Medulla oblongata (tissue), 1 donor: ENCODE data around the gene CPEB1.

Experiments used
- DNase-seq: peaks from one replicate; pipeline ENCODE4 v3.0.0-alpha.2; 2015; ENCODE audit errors: extremely low spot score

Gene CPEB1

GRCh38 chr15:82647045-82647834 is at the start of gene CPEB1:
Gene CPEB1 (minus strand): TSS chr15:82647363. CDS start chr15:82628459, 18,904 bp downstream.
- peak; percentile 82 for DNase-seq

- no peak for DNase-seq
These were observed 45.0 kb upstream of the CPEB1 start for GRCh38 chr15:82692171-82692570.

GRCh38 chr15:82689147-82689546 is 42.0 kb upstream of the CPEB1 start:
- DNase-seq = no peak

DNA sequence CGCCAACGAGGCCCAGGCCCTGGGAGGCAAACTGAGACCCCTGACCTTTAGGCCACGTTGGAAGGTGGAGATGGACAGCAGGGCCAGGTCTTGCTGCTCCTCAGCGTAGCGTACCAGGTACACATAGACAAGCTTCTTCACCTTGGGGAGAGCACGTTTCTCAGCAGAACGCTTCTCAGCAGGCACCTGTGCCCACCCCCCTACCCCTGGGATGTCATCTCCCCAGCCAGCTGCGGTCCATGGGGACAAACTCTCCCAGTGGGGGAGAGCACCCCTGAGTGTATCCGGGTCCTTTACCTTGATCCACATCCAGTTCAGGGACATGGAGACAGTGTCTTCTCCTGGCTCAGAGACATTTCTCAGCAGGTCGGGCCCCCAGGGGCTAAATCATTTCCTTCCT is 41.5 kb upstream of the CPEB1 start:
- DNase-seq = no peak

- DNase-seq = no peak
These were observed 34.2 kb upstream of the CPEB1 start for GRCh38 chr15:82681371-82681770.

- DNase-seq = no peak
These were observed 33.3 kb upstream of the CPEB1 start for GRCh38 chr15:82680200-82681102.

DNA sequence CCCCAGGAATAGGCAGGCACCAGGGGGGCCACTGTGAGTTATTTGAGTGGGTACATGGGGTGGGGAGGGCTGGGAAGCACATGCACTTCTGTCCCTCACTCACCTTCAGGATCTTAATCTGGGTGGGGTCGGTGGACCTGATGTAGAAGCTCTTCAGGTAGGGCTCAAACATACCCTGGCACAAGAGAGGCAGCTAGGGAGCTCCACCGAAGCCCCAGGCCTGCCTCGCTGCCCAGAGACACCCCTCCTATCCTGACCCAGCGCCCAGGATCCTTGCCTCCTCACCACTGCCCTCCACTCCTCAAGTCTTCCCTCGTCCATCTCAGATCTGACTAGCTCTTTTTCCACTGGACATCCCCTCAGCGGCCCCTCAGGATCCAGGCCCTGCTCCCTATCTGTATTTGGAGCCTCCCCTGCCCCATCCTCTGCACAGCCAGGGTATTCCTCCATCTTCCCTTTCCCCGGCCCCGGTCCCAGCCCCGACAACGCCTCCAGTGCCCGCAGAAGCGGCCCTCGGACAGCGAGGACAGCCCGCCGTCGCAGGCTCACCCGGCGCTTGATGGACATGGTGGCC is 32.5 kb upstream of the CPEB1 start:
- DNase-seq = no peak

DNA sequence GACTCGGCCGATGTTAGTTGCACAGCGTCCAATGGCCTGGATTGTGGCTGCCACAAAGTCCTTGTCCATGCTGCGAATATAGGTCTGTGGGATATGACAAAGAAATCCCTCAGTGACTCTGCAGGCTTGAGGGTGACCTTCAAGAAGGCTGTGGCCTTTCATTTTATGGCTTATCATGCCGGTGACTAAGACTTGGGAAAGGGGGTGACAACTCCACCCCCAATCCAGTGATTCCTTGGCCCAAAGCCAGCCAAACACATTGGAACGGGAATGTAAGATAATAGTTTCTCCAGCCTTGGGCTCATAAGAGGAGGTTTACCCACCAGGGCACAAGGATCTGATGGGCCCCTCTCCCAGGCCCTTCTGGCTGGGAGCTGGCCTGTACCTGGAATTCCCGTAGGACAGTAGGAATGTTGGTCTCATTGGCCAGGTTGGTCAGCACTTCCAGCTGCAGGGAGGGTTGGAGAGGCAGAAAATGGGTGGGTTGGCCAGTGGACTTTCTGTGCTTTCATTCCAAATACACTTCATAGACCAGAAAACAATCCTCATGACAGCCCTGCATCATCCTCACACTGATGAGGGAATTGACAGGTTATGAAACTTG is 30.7 kb upstream of the CPEB1 start:
- DNase-seq = no peak

DNA sequence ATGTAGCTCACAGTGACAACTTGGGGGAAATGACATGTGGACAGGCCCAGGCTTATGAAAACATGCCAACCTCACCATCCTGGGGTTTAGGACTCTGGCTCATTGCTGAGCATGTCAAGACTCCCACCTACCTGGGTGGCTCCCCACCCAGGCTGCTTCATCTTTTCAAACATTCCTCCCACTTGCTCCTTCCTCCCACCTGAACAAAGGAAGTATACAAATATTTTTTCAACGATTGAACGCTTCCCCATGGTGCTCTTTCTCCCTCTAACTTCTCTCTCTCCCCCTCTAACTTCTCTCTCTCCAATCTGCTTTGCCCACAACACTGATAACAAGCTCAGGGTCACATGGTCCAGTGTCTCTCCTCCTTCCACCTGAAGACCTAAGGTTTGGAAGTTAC is 27.7 kb upstream of the CPEB1 start:
- DNase-seq = no peak

- DNase-seq = no peak
These were observed 23.5 kb upstream of the CPEB1 start for GRCh38 chr15:82670699-82671098.

DNA sequence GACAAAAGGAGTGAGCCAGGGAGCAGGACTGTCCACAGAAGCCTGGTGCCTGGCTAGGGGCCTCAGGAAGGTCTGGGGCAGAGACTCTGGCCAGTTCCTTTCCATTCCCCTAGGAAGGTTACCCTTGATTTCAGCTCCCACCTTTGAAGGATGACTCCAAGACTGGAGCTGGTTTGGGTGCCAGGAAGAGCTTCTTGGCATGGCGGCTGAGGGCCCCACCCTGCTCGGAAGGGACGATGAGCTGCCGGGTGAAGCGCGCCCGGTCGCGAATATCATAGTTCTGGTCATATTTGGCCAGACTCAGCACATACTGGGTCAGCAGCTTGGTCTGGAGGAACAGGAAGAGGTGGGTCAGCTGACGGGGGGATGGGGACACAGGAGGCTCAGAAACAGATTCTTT is 19.4 kb upstream of the CPEB1 start:
- DNase-seq = no peak

- no peak for DNase-seq
These were observed 16.9 kb upstream of the CPEB1 start for GRCh38 chr15:82664021-82664420.

- DNase-seq = no peak
These were observed 16.0 kb upstream of the CPEB1 start for GRCh38 chr15:82663186-82663600.

GRCh38 chr15:82662641-82663040 is 15.5 kb upstream of the CPEB1 start:
- DNase-seq = no peak

- DNase-seq = no peak
These were observed 13.2 kb upstream of the CPEB1 start for GRCh38 chr15:82660378-82660777.

DNA sequence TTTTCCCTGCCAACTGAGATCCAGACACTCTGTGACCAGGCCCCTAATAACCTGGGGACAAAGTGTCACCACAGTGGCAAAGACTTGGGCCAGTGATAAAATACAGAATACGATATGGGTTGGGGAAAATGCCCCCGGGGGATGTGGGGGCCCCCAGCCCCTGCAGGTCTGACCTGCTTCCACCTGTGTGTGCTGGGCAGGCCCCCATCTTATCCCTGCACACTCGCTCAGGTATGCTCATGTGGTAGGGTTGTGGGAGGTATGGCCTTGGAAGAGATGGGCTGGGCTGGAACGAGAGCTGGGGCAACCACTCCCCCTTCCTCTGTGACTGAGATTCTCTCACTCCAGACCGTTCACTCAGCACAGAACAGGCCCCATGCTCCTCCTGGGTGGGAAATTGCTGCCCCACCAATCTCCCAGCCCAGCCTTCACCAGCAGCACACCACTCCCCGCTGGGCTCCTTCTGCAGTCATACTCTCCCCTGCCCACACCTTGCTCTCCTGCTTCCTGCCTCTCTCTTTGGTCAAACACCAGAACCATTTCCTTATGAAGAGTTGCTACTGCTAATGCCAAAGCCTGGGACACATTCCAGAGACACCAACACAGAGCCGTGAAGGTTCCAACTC is 9.6 kb upstream of the CPEB1 start:
- DNase-seq = no peak

- DNase-seq = no peak
These were observed 8.4 kb upstream of the CPEB1 start for GRCh38 chr15:82655606-82656005.

- DNase-seq = no peak
These were observed 6.5 kb upstream of the CPEB1 start for GRCh38 chr15:82653483-82654168.

DNA sequence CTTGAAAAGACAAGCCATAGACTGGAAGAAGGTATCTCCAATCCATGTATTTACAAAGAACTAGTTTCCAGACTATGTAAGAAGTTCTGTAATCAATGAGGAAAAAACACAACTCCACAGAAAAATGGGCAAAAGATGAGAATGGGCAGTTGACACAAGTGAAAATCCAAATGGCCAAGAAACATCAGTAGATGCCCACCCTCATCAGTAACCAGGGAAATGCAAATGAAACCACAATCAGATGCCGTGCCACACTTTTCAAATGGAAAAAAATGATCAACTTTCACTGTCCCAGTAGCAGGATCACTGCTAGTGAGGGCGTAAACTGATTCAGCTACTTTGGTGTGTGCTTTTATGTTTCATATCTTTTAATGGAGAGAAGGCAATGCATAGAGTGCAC is 4.5 kb upstream of the CPEB1 start:
- no peak for DNase-seq

DNA sequence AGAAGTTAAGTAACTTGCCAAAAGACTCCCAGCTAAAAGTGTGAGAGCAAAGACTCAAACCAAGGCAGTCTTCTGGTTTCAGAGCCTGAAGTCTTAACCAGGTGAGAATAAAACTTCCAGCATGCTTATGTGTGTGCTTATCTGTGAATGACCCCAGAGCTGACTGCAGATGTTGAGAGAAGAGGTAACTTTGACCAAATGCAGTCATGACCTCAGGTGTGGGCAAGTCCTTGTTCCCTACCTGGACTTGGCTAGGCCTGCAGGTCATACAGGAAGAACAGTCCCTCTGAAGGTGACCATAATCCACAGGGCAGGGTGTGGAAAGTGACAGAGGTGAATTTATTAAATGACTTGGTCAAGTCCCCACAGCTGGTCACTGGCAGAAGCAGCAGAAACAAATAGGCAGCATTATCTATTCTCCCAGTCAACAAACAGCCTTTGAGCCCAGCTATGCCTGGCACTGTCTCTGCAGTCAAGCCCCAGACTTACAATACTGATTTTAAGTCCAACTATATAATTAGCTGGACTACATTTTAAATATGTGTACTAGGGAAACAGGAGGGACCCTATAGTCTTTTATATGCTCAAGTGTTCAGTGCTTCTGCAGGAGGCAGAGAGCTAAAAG is 3.0 kb upstream of the CPEB1 start:
- peak; percentile 87 for DNase-seq
